HG03175 (cell line): ENCODE results near the gene INO80.

ENCODE experiments used
- ATAC-seq: cut with Tn5 transposase; IDR thresholded peaks from one replicate; pipeline ENCODE4 v1.9.1; 2021; ENCODE audit warnings: mild to moderate bottlenecking, moderate library complexity; ENCODE audit not compliant: unreplicated experiment

The INO80 gene

DNA sequence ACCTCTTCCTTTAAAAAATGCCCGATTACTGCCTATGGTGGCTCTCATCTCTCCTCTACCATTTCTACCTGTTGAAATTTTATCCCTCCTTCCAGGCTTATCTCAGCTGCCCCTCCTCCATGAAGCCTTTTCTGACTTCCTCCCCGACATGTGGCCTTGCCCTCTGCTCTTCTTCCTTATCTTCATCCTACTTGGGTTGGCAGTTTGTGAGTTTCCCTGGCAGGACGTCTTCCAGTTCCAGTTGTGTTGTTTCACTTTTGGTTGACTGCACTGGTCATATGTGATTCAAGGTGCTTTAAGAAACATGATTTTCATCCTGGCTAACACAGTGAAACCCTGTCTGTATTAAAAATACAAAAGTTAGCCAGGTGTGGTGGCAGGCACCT lies 182.6 kb downstream of the INO80 start:
- ATAC-seq: no peak

DNA sequence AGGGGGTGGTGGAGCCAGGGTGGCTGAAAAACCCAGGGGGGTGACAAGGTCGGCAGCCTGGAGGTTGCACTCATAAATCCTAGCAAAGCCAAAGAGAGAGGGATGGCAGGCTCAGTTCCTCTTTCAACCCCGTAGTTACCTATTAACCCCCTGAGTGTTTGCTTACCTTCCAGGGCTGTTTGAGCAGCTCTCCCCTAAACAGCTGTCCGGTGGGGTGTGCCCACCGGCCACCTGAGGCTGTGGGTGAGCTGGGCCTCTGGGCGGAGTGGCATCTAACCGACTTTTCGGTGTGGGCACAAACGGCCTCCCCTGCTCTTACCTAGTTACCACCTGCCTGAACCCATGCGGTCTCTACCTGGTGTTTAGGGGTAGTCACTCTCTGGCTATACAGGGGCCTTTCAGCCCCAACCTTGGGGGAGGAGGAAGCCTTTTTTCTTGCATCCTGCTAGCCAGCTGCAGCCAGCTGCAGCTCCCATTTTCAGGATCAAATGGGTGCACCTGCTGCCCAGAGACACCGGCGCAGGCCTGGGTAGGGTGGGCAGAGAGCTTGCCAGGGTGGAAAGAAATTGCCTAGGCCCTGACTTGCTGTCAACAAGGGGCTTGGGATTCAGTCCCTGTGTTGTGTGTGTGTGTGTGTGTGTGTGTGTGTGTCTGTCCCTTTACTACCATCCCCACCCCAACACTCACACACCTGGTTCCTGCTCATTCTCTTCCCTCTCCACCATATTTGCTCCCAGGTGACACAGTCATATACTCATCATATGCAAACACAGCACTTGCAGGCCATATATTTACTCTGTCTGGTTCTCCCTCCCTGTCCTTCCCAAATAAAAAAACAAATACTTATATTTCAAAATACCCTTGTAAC lies 183.2 kb downstream of the INO80 start:
- ATAC-seq: no peak

DNA sequence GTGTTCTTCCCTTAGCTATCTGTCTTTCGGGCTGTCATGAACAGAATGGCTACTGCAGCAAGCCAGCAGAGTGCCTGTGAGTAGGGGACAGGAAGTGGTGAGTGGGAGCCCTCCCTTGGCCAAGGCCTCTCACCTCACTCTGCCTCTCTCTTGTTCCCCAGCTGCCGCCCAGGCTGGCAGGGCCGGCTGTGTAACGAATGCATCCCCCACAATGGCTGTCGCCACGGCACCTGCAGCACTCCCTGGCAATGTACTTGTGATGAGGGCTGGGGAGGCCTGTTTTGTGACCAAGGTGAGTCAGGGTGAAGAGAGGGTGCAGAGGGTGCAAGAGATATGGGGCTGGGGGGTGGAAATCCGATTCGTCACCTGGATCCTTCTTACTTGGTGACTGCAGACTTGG lies 183.9 kb downstream of the INO80 start:
- no peak for ATAC-seq

DNA sequence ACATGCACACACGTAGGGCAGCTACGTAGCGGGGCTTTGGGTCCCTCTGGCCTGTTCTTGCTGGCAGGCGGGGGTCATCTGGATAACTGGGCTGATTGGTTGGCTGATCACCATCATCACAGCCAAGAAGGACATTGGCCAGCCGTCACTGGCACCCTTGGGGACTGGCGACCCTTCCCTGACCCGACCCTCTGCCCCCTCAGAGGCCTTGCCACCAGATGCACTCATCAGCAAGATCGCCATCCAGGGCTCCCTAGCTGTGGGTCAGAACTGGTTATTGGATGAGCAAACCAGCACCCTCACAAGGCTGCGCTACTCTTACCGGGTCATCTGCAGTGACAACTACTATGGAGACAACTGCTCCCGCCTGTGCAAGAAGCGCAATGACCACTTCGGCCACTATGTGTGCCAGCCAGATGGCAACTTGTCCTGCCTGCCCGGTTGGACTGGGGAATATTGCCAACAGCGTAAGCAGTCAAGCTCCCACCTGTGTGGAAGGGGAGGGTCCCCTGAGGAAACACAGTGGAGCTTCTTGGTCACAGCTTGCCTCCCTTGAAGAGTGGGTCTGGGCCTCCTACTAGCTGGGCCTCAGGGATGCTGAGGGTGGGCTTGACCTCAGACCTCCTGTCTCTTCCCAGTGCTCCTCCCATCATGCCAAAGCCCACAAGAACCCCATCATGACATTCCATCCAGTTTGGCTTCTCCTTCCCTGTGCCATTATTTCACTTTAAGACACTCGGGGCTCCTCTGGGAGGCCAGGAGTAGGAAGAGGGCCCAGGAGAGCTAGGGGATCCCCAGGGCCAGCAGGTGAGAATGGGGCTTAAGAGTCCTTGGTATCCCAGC lies 184.6 kb downstream of the INO80 start:
- ATAC-seq: no peak

DNA sequence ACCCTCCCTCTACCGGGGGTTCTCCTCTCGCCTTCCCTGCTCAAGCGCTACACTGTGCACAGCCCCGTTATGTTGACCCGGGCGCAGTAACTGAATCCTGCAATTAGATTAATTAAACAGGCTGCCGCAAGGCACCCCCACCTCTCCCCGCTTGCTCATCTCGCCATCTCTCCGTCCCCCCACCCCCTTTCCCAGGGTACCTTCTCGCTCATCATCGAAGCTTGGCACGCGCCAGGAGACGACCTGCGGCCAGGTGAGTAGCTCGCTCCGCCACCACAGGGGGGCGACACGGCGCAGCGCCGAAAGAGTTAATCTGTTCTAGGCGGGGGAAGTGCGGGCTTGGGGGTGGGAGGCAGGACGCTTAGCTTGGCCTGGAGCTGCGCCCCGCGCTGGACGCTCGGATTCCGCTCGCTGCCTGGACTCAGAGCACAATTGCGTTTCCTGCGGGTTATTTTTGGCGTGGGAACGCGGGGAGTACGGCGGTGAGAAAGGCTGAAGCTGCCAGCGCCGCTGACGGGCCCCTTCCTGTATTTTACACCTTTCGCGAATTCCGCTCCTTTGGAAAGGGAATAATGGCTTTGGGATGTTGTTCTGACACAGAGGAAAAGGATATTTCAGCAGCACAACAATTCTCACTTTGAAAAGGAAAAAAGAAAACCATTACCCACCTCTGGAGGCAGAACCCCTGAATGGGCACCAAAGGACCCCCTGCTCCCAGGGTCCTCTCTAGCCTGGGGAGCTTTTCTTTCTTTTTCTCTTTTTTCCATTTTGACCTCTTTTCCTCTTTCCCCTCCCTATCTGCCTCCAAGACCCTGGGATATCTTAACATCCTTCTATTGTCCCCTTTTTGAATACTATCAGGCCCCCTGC lies 185.4 kb downstream of the INO80 start:
- no peak for ATAC-seq

DNA sequence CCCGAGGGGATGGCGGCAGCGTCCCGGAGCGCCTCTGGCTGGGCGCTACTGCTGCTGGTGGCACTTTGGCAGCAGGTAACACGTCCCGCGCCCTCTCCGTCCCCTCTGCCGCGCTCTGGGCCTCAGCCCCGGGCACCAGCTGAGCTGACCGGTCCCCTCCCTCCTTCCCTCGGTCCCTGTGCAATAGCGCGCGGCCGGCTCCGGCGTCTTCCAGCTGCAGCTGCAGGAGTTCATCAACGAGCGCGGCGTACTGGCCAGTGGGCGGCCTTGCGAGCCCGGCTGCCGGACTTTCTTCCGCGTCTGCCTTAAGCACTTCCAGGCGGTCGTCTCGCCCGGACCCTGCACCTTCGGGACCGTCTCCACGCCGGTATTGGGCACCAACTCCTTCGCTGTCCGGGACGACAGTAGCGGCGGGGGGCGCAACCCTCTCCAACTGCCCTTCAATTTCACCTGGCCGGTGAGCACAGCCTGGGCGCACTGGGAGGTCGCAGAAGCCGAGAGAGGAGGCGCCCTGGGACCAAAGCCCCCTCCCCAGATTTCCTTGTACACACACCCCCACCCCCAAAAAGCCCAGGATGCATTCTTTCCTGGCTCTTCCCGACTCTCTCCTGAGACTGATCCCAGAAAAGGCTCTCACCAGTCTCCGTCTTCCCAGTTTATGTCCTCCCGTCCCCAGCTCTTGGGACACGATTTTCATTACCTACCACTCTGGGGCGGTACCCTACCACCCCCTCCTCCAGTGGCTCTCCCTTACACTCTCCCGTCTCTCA lies 186.2 kb downstream of the INO80 start:
- no peak for ATAC-seq
